Gastroesophageal sphincter (tissue), 4 donors: Measurements from ENCODE around the gene BGN. TPM values are rescaled to one million over a fixed set of nuclear protein-coding genes. Genes with fewer than 3 reads are reported as not detected.

Source experiments
- ATAC-seq: fragments of 150-250 bp; one replicate; pipeline ENCODE4 v1.9.1; 2016; ENCODE audit warnings: mild to moderate bottlenecking, moderate library complexity
- H3K27ac ChIP-seq, 4 donors: fragments of 200-600 bp; sonication (generic) in 3 of 4; 1 replicate in 3 of 4; 2 replicates in 1 of 4; pipeline ENCODE4 v1.5.1; 2016 to 2019
- H3K27me3 ChIP-seq: fragments of 200-600 bp; sonication (generic); one replicate; pipeline ENCODE4 v1.5.1; 2019
- H3K36me3 ChIP-seq, 2 donors: fragments of 200-600 bp; sonication (generic); one replicate each; pipeline ENCODE4 v1.5.1; 2019; ENCODE audit warnings: control low read depth in 1 of 2
- H3K4me1 ChIP-seq, 3 donors: fragments of 200-600 bp; sonication (generic); 1 replicate in 2 of 3; 2 replicates in 1 of 3; pipeline ENCODE4 v1.5.1; 2016 to 2019; ENCODE audit warnings: control low read depth in 2 of 3
- H3K4me3 ChIP-seq, 2 donors: fragments of 200-600 bp; sonication (generic); one replicate each; pipeline ENCODE4 v1.5.1; 2019; ENCODE audit warnings: mild to moderate bottlenecking in 1 of 2, moderate library complexity in 1 of 2
- H3K9me3 ChIP-seq, 3 donors: fragments of 200-600 bp; sonication (generic); one replicate each; pipeline ENCODE4 v1.5.1; 2017 to 2019; ENCODE audit warnings: control low read depth in 2 of 3
- CTCF ChIP-seq, 4 experiments: fragments of 200-600 bp in 2 of 4; fragments of 450-650 bp in 2 of 4; sonication (generic) in 1 of 4; IDR thresholded peaks; one replicate each; pipeline ENCODE4 v1.5.1; 2017 to 2019; ENCODE audit warnings: antibody characterized with exemption in 4 of 4, mild to moderate bottlenecking in 2 of 4, moderate library complexity in 2 of 4
- EP300 ChIP-seq: sonication (generic); formaldehyde crosslinking; IDR thresholded peaks from one replicate; pipeline ENCODE4 v1.6.1; 2017; ENCODE audit warnings: antibody characterized with exemption, mild to moderate bottlenecking
- POLR2A ChIP-seq, 2 donors: fragments of 450-650 bp; IDR thresholded peaks; one replicate each; pipeline ENCODE4 v1.6.1; 2017; ENCODE audit warnings: antibody characterized with exemption in 2 of 2, mild to moderate bottlenecking in 2 of 2, moderate library complexity in 1 of 2
- POLR2AphosphoS5 ChIP-seq: sonication (generic); formaldehyde crosslinking; IDR thresholded peaks from one replicate; pipeline ENCODE4 v1.6.1; 2017; ENCODE audit warnings: antibody characterized with exemption
- WGBS, 2 donors: methylation state at CpG; one replicate each; pipeline ENCODE4 v1.1.5; 2018; ENCODE audit warnings: low coverage in 1 of 2; 5-methylcytosine and 5-hydroxymethylcytosine counted together
- total RNA-seq, 4 donors: library from RNA; depleted of rRNA; stranded (reverse); fragments of >200 nt; gene quantifications; one replicate each; pipeline ENCODE4 v1.1.0, GENCODE V29; 2016

The BGN gene
- total RNA-seq, 4 donors from 2014 or later: 10.4 to 49.4 (median 16.5) TPM

GRCh38 chrX:153457136-153457825 lies 37.5 kb upstream of the BGN start:
- peaks cover 0 to 19% (median 0%) of the 10 kb centered on the region in 3 donors for H3K4me1 ChIP-seq
- no peak overlapping the region for H3K27ac ChIP-seq
- H3K27me3 ChIP-seq: no peaks in the 10 kb centered on the region
- ATAC-seq: no peak
- peaks cover 0 to 54% of the 10 kb centered on the region in 2 donors for H3K36me3 ChIP-seq
- TF ChIP-seq POLR2A (IDR thresholded peaks at IDR 0.05) (no peak), EP300 (no peak), CTCF (IDR thresholded peaks at IDR 0.05) (no peak), POLR2AphosphoS5 (no peak)
- no peak overlapping the region for H3K4me3 ChIP-seq
- no peaks in the 10 kb centered on the region for H3K9me3 ChIP-seq
- no CpG with 5 or more reads among the region's 18 CpGs for WGBS, 2 donors

- H3K27me3 ChIP-seq: no peaks in the 10 kb centered on the region
- TF ChIP-seq POLR2AphosphoS5 (no peak), EP300 (no peak), POLR2A (IDR thresholded peaks at IDR 0.05) (no peak), CTCF (IDR thresholded peaks at IDR 0.05) (no peak)
- no peaks in the 10 kb centered on the region for H3K9me3 ChIP-seq
- 82 to 89% methylated on average over 3 to 9 of the region's 17 CpGs for WGBS, 2 donors
- peaks cover 0 to 19% (median 0%) of the 10 kb centered on the region in 3 donors for H3K4me1 ChIP-seq
- peaks cover 0 to 56% of the 10 kb centered on the region in 2 donors for H3K36me3 ChIP-seq
- no peak for ATAC-seq
- no peak overlapping the region for H3K27ac ChIP-seq
- no peak overlapping the region for H3K4me3 ChIP-seq
Observed at GRCh38 chrX:153457827-153458466, 36.8 kb upstream of the BGN start.

GRCh38 chrX:153458476-153458875 lies 36.3 kb upstream of the BGN start:
- 63% methylated on average over 4 of the region's 4 CpGs; no CpG with 5 or more reads in 1 of the 2 donors for WGBS, 2 donors

GRCh38 chrX:153459986-153460385 lies 34.8 kb upstream of the BGN start:
- Histone ChIP-seq H3K4me1 (peaks cover 0 to 19% (median 0%) of the 10 kb centered on the region in 3 donors), H3K9me3 (no peaks in the 10 kb centered on the region), H3K36me3 (peaks cover 0 to 50% of the 10 kb centered on the region in 2 donors), H3K27ac (no peak overlapping the region), H3K27me3 (no peaks in the 10 kb centered on the region), H3K4me3 (no peak overlapping the region)
- TF ChIP-seq POLR2A (IDR thresholded peaks at IDR 0.05): no peak
- TF ChIP-seq POLR2AphosphoS5: no peak
- TF ChIP-seq EP300: no peak
- TF ChIP-seq CTCF (IDR thresholded peaks at IDR 0.05): no peak
- ATAC-seq: no peak
- WGBS, 2 donors: 88% methylated on average over 3 of the region's 4 CpGs; no CpG with 5 or more reads in 1 of the 2 donors

More at GRCh38 chrX:153458476-153458875, 36.3 kb upstream of the BGN start:
- no peaks in the 10 kb centered on the region for H3K9me3 ChIP-seq
- H3K4me3 ChIP-seq: no peak overlapping the region
- TF ChIP-seq POLR2AphosphoS5: no peak
- no peak for TF ChIP-seq CTCF (IDR thresholded peaks at IDR 0.05)
- TF ChIP-seq POLR2A (IDR thresholded peaks at IDR 0.05): no peak
- no peak for TF ChIP-seq EP300
- H3K27ac ChIP-seq: no peak overlapping the region
- H3K4me1 ChIP-seq: peaks cover 0 to 19% (median 0%) of the 10 kb centered on the region in 3 donors
- no peak for ATAC-seq
- peaks cover 0 to 57% of the 10 kb centered on the region in 2 donors for H3K36me3 ChIP-seq
- H3K27me3 ChIP-seq: no peaks in the 10 kb centered on the region
